GM03348 (cell line): ENCODE data around the gene MISP3.

Source experiments
- DNase-seq: peaks from one replicate; pipeline ENCODE4 v3.0.0; 2012; ENCODE audit warnings: low spot score

MISP3 gene

GRCh38 chr19:14080887-14081796 lies 8.6 kb downstream of the MISP3 start:
- peak; percentile 96 for DNase-seq

GRCh38 chr19:14081797-14082674 lies 9.4 kb downstream of the MISP3 start:
- peak; percentile 47 for DNase-seq

- DNase-seq: no peak
These were observed 10.0 kb downstream of the MISP3 start for GRCh38 chr19:14082675-14082960.

- no peak for DNase-seq
These were observed 12.9 kb downstream of the MISP3 start, which contains the start of gene C19orf67 for GRCh38 chr19:14085309-14085995. Gene C19orf67, minus strand, starts transcription at chr19:14085783. Its CDS starts 156 bp downstream, at chr19:14085627.

GRCh38 chr19:14086098-14086497 lies 13.5 kb downstream of the MISP3 start:
- DNase-seq: no peak

- DNase-seq: no peak
These were observed 16.2 kb downstream of the MISP3 start for GRCh38 chr19:14088634-14089411.

- DNase-seq: no peak
These were observed 16.8 kb downstream of the MISP3 start for GRCh38 chr19:14089412-14089661.

GRCh38 chr19:14089662-14090508 lies 17.3 kb downstream of the MISP3 start:
- peak; percentile 62 for DNase-seq

GRCh38 chr19:14090509-14091080 lies 18.0 kb downstream of the MISP3 start, which contains the start of gene SAMD1:
Gene SAMD1, minus strand, starts transcription at chr19:14090751.
- DNase-seq: peak; percentile 94

GRCh38 chr19:14091081-14091812 lies 18.7 kb downstream of the MISP3 start:
- peak; percentile 94 for DNase-seq

GRCh38 chr19:14091813-14092462 lies 19.4 kb downstream of the MISP3 start:
- DNase-seq: no peak

- DNase-seq: no peak
These were observed 20.7 kb downstream of the MISP3 start for GRCh38 chr19:14093117-14093823.

GRCh38 chr19:14094854-14095253 lies 22.3 kb downstream of the MISP3 start:
- DNase-seq: no peak

- DNase-seq: no peak
These were observed 23.8 kb downstream of the MISP3 start for GRCh38 chr19:14096272-14096992.

GRCh38 chr19:14097532-14098151 lies 25.1 kb downstream of the MISP3 start:
- no peak for DNase-seq

GRCh38 chr19:14101003-14101545 lies 28.5 kb downstream of the MISP3 start:
- no peak for DNase-seq

- no peak for DNase-seq
These were observed 29.6 kb downstream of the MISP3 start for GRCh38 chr19:14102102-14102696.
